WERI-Rb-1 (cell line): Measurements from ENCODE around the gene SHROOM1.

Experiments
- DNase-seq: peaks from one replicate; pipeline ENCODE4 v3.0.0-alpha.2; 2020
- H3K27ac ChIP-seq: fragments of 250-450 bp; sonication (Bioruptor Pico); 2 replicates; pipeline ENCODE4 v1.5.1; 2020; ENCODE audit warnings: mild to moderate bottlenecking, moderate library complexity
- H3K27me3 ChIP-seq: fragments of 250-450 bp; sonication (Bioruptor Pico); 2 replicates; pipeline ENCODE4 v1.5.1; 2021; ENCODE audit warnings: mild to moderate bottlenecking, low read depth, moderate library complexity; ENCODE audit not compliant: insufficient read depth, severe bottlenecking
- H3K36me3 ChIP-seq: fragments of 250-450 bp; sonication (Bioruptor Pico); 2 replicates; pipeline ENCODE4 v1.5.1; 2020; ENCODE audit warnings: mild to moderate bottlenecking, moderate library complexity
- H3K4me3 ChIP-seq: 2 replicates; pipeline ENCODE4 v1.5.1; 2011; ENCODE audit warnings: low read depth, mild to moderate bottlenecking, control low read depth, low read length
- H3K9me3 ChIP-seq: fragments of 250-450 bp; sonication (Bioruptor Pico); 2 replicates; pipeline ENCODE4 v1.5.1; 2021; ENCODE audit warnings: mild to moderate bottlenecking, moderate library complexity; ENCODE audit not compliant: severe bottlenecking
- TF ChIP-seq, protein P1 (sequence below): IDR thresholded peaks from 2 replicates; pipeline ENCODE4 v1.5.1; 2011; ENCODE audit warnings: low read depth, mild to moderate bottlenecking, control low read depth, inconsistent platforms, low read length

Gene SHROOM1, protein sequence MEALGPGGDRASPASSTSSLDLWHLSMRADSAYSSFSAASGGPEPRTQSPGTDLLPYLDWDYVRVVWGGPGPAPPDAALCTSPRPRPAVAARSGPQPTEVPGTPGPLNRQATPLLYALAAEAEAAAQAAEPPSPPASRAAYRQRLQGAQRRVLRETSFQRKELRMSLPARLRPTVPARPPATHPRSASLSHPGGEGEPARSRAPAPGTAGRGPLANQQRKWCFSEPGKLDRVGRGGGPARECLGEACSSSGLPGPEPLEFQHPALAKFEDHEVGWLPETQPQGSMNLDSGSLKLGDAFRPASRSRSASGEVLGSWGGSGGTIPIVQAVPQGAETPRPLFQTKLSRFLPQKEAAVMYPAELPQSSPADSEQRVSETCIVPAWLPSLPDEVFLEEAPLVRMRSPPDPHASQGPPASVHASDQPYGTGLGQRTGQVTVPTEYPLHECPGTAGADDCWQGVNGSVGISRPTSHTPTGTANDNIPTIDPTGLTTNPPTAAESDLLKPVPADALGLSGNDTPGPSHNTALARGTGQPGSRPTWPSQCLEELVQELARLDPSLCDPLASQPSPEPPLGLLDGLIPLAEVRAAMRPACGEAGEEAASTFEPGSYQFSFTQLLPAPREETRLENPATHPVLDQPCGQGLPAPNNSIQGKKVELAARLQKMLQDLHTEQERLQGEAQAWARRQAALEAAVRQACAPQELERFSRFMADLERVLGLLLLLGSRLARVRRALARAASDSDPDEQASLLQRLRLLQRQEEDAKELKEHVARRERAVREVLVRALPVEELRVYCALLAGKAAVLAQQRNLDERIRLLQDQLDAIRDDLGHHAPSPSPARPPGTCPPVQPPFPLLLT

DNA sequence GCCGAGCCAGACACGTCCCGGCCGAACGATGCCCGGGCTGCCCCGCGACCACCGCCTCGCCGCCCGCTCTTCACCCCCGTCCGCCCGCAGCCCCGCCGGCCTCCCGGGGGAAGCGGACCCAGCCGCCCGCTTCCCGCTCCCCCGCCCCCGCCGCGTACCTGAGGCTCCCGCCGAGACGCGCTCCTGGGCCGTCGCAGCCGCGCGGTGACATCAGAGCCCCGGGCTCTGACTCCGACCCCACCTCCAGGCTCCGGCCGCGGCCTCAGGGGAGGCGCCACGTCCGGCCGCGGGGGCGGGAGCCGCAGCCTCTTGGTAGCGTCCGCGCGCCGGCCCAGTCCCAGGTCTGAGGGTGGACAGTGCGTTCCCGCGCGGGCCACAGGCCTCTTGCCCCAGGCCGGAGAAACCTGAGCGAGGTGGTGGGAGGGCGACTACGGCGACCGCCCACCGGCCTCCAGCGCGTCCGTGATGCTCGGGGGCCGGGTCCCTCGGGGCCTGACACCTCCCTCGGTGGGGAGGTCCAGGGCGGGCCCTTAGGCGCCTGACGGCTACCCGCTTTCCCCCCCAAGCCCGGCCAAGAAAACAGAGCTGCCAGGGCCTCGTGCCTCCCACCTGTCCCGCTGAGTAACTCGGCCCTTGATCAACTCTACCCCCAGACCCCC is at the start of gene SHROOM1:
Gene SHROOM1 (minus strand): TSS at position 212 of the 659 bp plus-strand sequence. CDS start 4,507 bp downstream, outside the sequence.
- H3K27me3 ChIP-seq, result no peaks in the 10 kb centered on the region
- no peaks in the 10 kb centered on the region for H3K9me3 ChIP-seq
- DNase-seq, result peak; percentile 78
- peak within 1 kb of the TSS; percentile 62 for H3K4me3 ChIP-seq
- H3K36me3 ChIP-seq, result no peaks in the 10 kb centered on the region; the same call in none of the 2 replicates
- H3K27ac ChIP-seq, result peak within 1 kb of the TSS; percentile 94
- TF ChIP-seq, protein P1, sequence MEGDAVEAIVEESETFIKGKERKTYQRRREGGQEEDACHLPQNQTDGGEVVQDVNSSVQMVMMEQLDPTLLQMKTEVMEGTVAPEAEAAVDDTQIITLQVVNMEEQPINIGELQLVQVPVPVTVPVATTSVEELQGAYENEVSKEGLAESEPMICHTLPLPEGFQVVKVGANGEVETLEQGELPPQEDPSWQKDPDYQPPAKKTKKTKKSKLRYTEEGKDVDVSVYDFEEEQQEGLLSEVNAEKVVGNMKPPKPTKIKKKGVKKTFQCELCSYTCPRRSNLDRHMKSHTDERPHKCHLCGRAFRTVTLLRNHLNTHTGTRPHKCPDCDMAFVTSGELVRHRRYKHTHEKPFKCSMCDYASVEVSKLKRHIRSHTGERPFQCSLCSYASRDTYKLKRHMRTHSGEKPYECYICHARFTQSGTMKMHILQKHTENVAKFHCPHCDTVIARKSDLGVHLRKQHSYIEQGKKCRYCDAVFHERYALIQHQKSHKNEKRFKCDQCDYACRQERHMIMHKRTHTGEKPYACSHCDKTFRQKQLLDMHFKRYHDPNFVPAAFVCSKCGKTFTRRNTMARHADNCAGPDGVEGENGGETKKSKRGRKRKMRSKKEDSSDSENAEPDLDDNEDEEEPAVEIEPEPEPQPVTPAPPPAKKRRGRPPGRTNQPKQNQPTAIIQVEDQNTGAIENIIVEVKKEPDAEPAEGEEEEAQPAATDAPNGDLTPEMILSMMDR, result no peak

DNA sequence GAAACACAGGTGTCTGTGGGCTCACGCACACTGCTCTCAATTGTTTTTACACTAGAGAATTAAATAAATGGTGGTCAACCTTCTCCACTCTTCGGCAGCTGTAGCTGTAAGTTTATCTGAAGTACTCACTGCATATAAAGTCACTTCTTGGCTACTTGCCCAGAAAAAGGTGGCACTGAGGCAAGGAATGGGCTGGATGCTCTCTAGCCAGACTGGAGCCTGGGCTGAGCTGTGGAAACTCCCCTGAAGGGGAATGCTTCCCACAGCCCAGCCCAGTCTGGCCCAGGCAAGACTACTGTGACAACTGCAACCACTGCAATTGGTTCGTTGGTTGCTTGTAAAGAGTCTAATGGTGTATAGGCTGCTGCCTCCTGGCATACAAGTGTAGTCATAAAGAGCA is 47.5 kb upstream of the SHROOM1 start:
- H3K4me3 ChIP-seq, result no peak overlapping the region
- TF ChIP-seq, protein P1, result no peak
- no peak overlapping the region for H3K27ac ChIP-seq
- H3K36me3 ChIP-seq, result peaks cover 44% of the 10 kb centered on the region
- H3K27me3 ChIP-seq, result no peaks in the 10 kb centered on the region
- no peaks in the 10 kb centered on the region for H3K9me3 ChIP-seq
- no peak for DNase-seq

DNA sequence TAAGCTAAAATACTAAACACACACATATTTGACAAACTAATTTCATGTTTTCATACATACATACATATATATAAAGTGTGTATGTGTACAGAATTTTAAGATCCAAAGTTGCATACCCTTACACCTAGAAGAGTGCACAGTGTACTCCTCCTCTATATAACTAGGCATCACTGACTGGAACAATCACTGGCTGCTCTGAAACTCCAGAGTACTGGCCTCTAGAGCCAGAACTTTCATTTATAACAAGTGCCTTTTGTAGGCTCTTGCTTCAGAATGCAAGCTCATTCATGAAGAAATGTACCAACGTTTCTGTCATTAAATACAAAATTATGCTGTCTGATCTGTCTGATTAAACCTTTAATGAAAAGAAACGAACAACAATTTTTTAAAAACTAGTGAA is 47.0 kb upstream of the SHROOM1 start:
- H3K4me3 ChIP-seq, result no peak overlapping the region
- TF ChIP-seq, protein P1, result no peak
- no peaks in the 10 kb centered on the region for H3K9me3 ChIP-seq
- peaks cover 40% of the 10 kb centered on the region for H3K36me3 ChIP-seq
- H3K27ac ChIP-seq, result no peak overlapping the region
- no peaks in the 10 kb centered on the region for H3K27me3 ChIP-seq
- DNase-seq, result no peak

DNA sequence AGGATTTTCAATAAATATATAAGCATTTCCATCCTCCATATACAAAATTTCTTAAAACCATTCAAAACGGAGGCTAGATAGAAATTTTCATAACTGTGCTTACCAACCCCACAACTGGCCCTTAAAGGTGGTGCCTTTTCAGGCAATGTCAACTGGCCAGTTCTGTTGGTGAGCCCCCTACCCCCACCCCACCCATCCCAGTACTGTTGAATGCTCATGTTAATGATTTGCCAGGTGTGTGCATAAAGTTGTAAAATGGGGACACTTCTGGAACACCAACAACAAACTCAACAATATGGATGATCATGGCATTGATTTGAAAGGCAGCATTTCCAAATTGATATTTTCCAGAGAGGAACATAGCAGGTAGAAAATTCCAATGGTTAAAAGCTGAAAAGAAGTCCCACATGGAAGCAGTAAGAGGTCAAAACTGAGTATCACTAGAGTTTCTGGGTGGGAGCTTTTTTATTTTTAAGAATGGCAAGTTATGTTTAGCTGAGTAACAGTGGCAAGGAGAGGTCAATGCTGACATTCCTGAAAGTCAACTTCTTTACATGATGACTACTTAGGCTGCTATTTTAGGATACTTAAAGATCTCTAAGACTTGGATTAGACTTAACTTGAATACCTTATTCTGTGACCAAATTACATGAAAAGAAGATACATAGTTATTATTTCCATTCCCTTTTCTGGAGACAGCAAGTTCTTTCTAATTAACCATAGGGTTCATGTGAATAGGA is 45.7 kb upstream of the SHROOM1 start:
- peaks cover 40% of the 10 kb centered on the region for H3K36me3 ChIP-seq

DNA sequence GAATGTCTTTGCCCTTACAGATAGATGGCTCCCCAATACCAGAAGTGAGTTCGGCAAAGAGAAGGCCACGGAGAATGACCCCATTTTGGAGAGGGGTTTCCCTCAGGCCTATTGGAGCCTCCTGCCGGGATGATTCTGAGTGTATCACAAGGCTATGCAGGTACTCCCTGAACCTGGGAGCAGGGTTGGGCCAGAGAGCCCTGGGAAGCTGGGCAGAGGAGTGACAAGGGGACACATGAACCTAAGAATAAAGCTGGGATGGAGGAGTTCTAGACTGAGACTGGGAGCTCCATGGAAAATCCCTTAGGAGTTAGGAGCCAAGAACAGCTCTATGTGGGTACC is 43.5 kb upstream of the SHROOM1 start:
- no peaks in the 10 kb centered on the region for H3K27me3 ChIP-seq
- no peak overlapping the region for H3K4me3 ChIP-seq
- no peak overlapping the region for H3K27ac ChIP-seq
- DNase-seq, result no peak
- TF ChIP-seq, protein P1, result no peak
- peaks cover 47% of the 10 kb centered on the region for H3K36me3 ChIP-seq
- no peaks in the 10 kb centered on the region for H3K9me3 ChIP-seq

More for the DNA sequence above, 45.7 kb upstream of the SHROOM1 start:
- TF ChIP-seq, protein P1, result no peak
- no peaks in the 10 kb centered on the region for H3K27me3 ChIP-seq
- no peak for DNase-seq
- H3K27ac ChIP-seq, result no peak overlapping the region
- no peaks in the 10 kb centered on the region for H3K9me3 ChIP-seq
- no peak overlapping the region for H3K4me3 ChIP-seq
